ENCODE data around the gene UBA7.
"Not testable (repeated sequence)": the region's sequence is repeated elsewhere in the genome, so short reads cannot be mapped to it uniquely, and the experiment has no call there.

UBA7 gene

GRCh38 chr3:49786357-49787181 lies 27.2 kb downstream of the UBA7 start, which contains the start of gene IP6K1:
Gene IP6K1, minus strand, starts transcription at chr3:49786542. Its CDS starts 38,502 bp downstream, at chr3:49748040.
- peaks cover 1% of the 10 kb centered on the region for H3K36me3 ChIP-seq (ENCODE audit: control insufficient read depth, insufficient read depth, low read length)

GRCh38 chr3:49785565-49786356 lies 28.0 kb downstream of the UBA7 start:
- peaks cover 13% of the 10 kb centered on the region for H3K4me1 ChIP-seq (ENCODE audit: control insufficient read depth, insufficient read depth, low read length)
- peak overlapping the region; percentile 28 for H3K9ac ChIP-seq (ENCODE audit: low read length)
- H3K27me3 ChIP-seq (ENCODE audit: control insufficient read depth, insufficient read depth, low read length), result no peaks in the 10 kb centered on the region
- H3K27ac ChIP-seq (ENCODE audit: low read depth, low read length), result peak overlapping the region; percentile 98
- H3K36me3 ChIP-seq (ENCODE audit: control insufficient read depth, insufficient read depth, low read length), result peaks cover 6% of the 10 kb centered on the region
- peak overlapping the region; percentile 66 for H3K4me3 ChIP-seq (ENCODE audit: low read length)

More at GRCh38 chr3:49786357-49787181, 27.2 kb downstream of the UBA7 start, which contains the start of gene IP6K1:
- H3K9ac ChIP-seq (ENCODE audit: low read length), result peak within 1 kb of the TSS; percentile 92
- no peaks in the 10 kb centered on the region for H3K27me3 ChIP-seq (ENCODE audit: control insufficient read depth, insufficient read depth, low read length)
- H3K4me1 ChIP-seq (ENCODE audit: control insufficient read depth, insufficient read depth, low read length), result peaks cover 13% of the 10 kb centered on the region
- peak within 1 kb of the TSS; percentile 98 for H3K27ac ChIP-seq (ENCODE audit: low read depth, low read length)
- H3K4me3 ChIP-seq (ENCODE audit: low read length), result peak within 1 kb of the TSS; percentile 85

DNA sequence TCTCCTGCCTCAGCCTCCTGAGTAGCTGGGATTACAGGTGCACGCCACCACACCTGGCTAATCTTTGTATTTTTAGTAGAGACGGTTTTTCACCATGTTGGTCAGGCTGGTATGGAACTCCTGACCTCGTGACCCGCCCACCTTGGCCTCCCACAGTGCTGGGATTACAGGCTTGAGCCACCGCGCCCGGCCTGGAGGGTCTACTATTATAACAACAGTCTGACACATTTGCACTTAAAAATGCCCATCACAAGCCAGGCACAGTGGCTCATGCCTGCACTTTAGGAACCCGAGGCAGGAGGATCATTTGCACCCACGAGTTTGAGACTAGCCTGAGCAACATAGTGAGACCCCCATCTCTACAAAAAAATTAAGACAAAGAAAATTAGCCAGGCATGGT lies 31.5 kb downstream of the UBA7 start:
- H3K27ac ChIP-seq (ENCODE audit: low read depth, low read length); H3K36me3 ChIP-seq (ENCODE audit: control insufficient read depth, insufficient read depth, low read length); H3K4me3 ChIP-seq (ENCODE audit: low read length); H3K9ac ChIP-seq (ENCODE audit: low read length); H3K27me3 ChIP-seq (ENCODE audit: control insufficient read depth, insufficient read depth, low read length): not testable (repeated sequence)
- peaks cover 19% of the 10 kb centered on the region for H3K4me1 ChIP-seq (ENCODE audit: control insufficient read depth, insufficient read depth, low read length)

DNA sequence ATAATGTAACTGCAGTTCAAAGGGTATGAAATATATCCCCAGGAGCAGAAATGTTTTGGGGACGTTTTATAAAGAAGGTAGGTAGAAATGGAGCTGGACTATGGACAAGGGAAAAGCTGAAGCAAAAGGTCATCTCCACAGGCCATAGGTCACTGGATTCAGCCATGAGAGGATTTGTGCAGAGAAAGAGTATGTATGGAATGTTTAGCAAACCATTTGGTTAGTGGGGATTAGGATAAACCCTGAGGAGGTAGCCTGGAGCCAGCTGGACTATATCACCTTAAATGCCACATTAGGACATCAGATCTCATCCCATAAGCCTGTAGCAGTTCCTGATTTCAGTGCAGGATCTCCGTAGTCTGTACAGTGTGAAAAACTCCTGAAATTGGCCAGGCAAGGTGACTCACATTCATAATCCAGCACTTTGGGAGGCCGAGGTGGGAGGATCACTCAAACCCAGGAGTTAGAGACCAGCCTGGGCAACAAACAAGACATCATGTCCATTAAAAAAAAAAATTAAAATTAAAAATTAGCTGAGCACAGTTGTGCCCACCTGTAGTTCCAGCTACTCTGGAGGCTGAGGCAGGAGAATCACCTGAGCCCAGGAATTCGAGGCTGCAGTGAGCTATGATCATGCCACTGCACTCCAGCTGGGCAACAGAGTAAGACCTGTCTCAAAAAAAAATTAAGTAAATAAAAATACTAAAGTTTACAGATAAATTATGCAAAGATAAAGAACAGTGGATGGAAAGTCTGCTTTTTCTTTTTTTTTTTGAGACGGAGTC lies 32.1 kb downstream of the UBA7 start:
- Histone ChIP-seq H3K9ac (ENCODE audit: low read length) (no peak overlapping the region), H3K4me1 (ENCODE audit: control insufficient read depth, insufficient read depth, low read length) (peaks cover 13% of the 10 kb centered on the region), H3K4me3 (ENCODE audit: low read length) (no peak overlapping the region), H3K27ac (ENCODE audit: low read depth, low read length) (no peak overlapping the region), H3K27me3 (ENCODE audit: control insufficient read depth, insufficient read depth, low read length) (no peaks in the 10 kb centered on the region), H3K36me3 (ENCODE audit: control insufficient read depth, insufficient read depth, low read length) (peaks cover 6% of the 10 kb centered on the region)

- not testable (repeated sequence) for H3K27me3 ChIP-seq (ENCODE audit: control insufficient read depth, insufficient read depth, low read length); H3K4me3 ChIP-seq (ENCODE audit: low read length); H3K27ac ChIP-seq (ENCODE audit: low read depth, low read length); H3K36me3 ChIP-seq (ENCODE audit: control insufficient read depth, insufficient read depth, low read length)
- Histone ChIP-seq H3K4me1 (ENCODE audit: control insufficient read depth, insufficient read depth, low read length) (peaks cover 13% of the 10 kb centered on the region), H3K9ac (ENCODE audit: low read length) (peak overlapping the region; percentile 4)
These were observed 32.8 kb downstream of the UBA7 start for GRCh38 chr3:49780975-49781365.

DNA sequence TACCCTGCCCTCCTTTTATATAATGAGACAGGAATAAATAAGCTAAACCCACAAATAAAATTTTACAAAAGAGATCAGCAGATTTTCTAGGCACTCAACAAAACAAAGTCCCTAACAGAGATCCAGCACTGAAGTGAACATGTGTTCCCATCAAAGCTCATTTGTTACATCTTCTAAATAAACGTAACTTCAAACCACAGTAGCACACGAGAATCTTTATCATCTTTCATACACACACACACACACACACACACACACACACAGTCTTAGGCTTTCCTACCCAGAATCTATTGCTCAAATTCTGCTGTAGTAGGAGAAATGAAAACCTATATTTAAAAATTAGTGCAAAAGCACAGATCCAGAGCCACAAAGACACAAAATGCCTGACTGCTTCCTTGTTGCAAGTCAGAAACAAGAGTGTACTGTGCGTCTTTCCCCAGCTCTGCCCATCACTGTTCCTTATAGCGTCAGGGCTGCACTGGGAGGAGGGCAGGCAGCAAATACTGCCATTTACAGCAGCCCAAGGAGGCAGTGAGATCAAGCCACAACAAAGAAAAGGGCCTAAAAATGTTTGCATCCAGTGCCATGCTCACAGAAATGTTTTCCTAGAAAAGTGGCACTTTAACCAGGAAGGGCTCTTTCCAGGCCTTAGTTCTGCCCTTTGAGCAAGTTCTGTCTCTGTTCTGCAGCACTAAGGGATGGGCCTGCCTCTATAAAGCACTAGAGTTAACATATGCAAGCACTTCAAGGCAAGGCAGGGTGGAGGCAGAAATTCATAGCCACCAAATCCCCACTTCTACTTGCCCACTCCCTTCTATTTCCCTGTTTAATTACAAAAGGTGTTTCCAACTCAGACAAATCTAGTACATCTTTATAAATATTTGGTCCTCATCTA lies 33.4 kb downstream of the UBA7 start:
- H3K4me1 ChIP-seq (ENCODE audit: control insufficient read depth, insufficient read depth, low read length), result peaks cover 12% of the 10 kb centered on the region
- H3K27ac ChIP-seq (ENCODE audit: low read depth, low read length), result no peak overlapping the region
- no peaks in the 10 kb centered on the region for H3K27me3 ChIP-seq (ENCODE audit: control insufficient read depth, insufficient read depth, low read length)
- peaks cover 6% of the 10 kb centered on the region for H3K36me3 ChIP-seq (ENCODE audit: control insufficient read depth, insufficient read depth, low read length)
- peak overlapping the region; percentile 4 for H3K9ac ChIP-seq (ENCODE audit: low read length)
- no peak overlapping the region for H3K4me3 ChIP-seq (ENCODE audit: low read length)

DNA sequence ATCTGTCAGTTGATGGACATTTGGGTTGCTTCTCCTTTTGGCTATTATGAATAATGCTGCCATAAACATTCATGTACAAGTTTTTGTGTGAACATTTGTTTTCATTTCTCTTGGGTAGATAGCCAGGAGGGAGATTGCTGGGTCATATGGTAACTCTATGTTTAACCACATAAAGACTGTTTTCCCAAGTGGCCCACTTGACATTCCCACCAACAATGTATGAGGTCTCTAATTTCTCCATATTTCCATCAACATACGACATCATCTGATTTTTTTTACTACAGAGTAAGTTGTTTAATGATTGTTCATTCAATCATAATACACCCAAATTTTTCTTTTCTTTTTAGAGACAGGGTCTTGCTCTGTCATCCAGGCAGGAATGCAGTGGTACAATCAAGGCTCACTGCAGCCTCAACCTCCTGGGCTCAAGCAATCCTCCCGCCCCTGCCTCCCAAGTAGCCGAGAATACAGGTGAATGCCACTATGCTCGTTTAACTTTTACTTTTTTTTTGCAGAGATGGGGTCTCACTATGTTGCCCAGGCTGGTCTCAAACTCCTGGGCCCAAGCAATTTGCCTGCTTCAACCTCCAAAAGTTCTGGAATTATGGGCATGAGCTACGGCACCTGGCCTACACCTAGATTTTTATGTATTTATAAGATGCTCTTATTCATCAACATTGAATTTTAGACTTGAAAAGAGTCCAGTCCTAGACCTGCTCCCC lies 34.2 kb downstream of the UBA7 start:
- Histone ChIP-seq H3K27ac (ENCODE audit: low read depth, low read length) (no peak overlapping the region), H3K27me3 (ENCODE audit: control insufficient read depth, insufficient read depth, low read length) (no peaks in the 10 kb centered on the region), H3K4me3 (ENCODE audit: low read length) (no peak overlapping the region), H3K9ac (ENCODE audit: low read length) (no peak overlapping the region), H3K4me1 (ENCODE audit: control insufficient read depth, insufficient read depth, low read length) (peaks cover 12% of the 10 kb centered on the region), H3K36me3 (ENCODE audit: control insufficient read depth, insufficient read depth, low read length) (peaks cover 6% of the 10 kb centered on the region)

GRCh38 chr3:49776101-49776500 lies 37.7 kb downstream of the UBA7 start:
- not testable (repeated sequence) for H3K27ac ChIP-seq (ENCODE audit: low read depth, low read length); H3K4me3 ChIP-seq (ENCODE audit: low read length); H3K9ac ChIP-seq (ENCODE audit: low read length); H3K27me3 ChIP-seq (ENCODE audit: control insufficient read depth, insufficient read depth, low read length); H3K36me3 ChIP-seq (ENCODE audit: control insufficient read depth, insufficient read depth, low read length)
- H3K4me1 ChIP-seq (ENCODE audit: control insufficient read depth, insufficient read depth, low read length), result peaks cover 12% of the 10 kb centered on the region

DNA sequence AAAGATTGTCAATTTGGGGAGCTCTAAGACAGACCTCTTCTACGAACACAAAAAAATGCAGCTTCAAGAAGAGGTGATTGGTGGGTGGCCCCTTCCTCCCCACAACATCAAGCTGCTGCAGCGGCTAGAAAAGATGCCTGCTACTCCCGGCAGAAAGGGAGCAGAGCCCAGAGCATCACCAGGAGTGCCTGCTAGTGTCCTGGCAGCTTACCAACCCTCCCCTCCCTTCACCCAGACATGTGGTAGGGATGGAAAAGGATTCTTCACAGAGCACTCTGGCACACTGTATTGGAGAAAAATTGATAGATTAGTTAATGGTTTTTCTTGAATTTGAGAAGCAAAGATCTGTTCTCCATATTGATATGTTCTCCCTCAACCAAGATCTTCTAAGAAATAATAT lies 38.2 kb downstream of the UBA7 start:
- Histone ChIP-seq H3K4me1 (ENCODE audit: control insufficient read depth, insufficient read depth, low read length) (peaks cover 10% of the 10 kb centered on the region), H3K4me3 (ENCODE audit: low read length) (no peak overlapping the region), H3K9ac (ENCODE audit: low read length) (no peak overlapping the region), H3K27ac (ENCODE audit: low read depth, low read length) (peak overlapping the region; percentile 58), H3K36me3 (ENCODE audit: control insufficient read depth, insufficient read depth, low read length) (no peaks in the 10 kb centered on the region), H3K27me3 (ENCODE audit: control insufficient read depth, insufficient read depth, low read length) (no peaks in the 10 kb centered on the region)

- H3K9ac ChIP-seq (ENCODE audit: low read length), result no peak overlapping the region
- no peaks in the 10 kb centered on the region for H3K27me3 ChIP-seq (ENCODE audit: control insufficient read depth, insufficient read depth, low read length)
- no peaks in the 10 kb centered on the region for H3K36me3 ChIP-seq (ENCODE audit: control insufficient read depth, insufficient read depth, low read length)
- peaks cover 7% of the 10 kb centered on the region for H3K4me1 ChIP-seq (ENCODE audit: control insufficient read depth, insufficient read depth, low read length)
- H3K4me3 ChIP-seq (ENCODE audit: low read length), result no peak overlapping the region
- H3K27ac ChIP-seq (ENCODE audit: low read depth, low read length), result no peak overlapping the region
These were observed 41.0 kb downstream of the UBA7 start for GRCh38 chr3:49772703-49773102.

- H3K36me3 ChIP-seq (ENCODE audit: control insufficient read depth, insufficient read depth, low read length), result no peaks in the 10 kb centered on the region
- no peak overlapping the region for H3K4me3 ChIP-seq (ENCODE audit: low read length)
- peaks cover 7% of the 10 kb centered on the region for H3K4me1 ChIP-seq (ENCODE audit: control insufficient read depth, insufficient read depth, low read length)
- H3K27ac ChIP-seq (ENCODE audit: low read depth, low read length), result no peak overlapping the region
- no peaks in the 10 kb centered on the region for H3K27me3 ChIP-seq (ENCODE audit: control insufficient read depth, insufficient read depth, low read length)
- no peak overlapping the region for H3K9ac ChIP-seq (ENCODE audit: low read length)
These were observed 42.3 kb downstream of the UBA7 start for GRCh38 chr3:49771340-49771938.
